Measurements from ENCODE around the gene STAG1.
"Not testable (repeated sequence)": the region's sequence is repeated elsewhere in the genome, so short reads cannot be mapped to it uniquely, and the experiment has no call there.

STAG1 gene
- long read RNA-seq, donor 1, partial matches to known transcripts = 0 of 1 reads
- long read RNA-seq, donor 1, other reads (novel, unspliced or antisense) = 0 of 1 reads
- long read RNA-seq, donor 2, partial matches to known transcripts = 0 of 1 reads
- long read RNA-seq, donor 2, other reads (novel, unspliced or antisense) = 0 of 1 reads
- long read RNA-seq, donor 3, full-length matches to known transcripts = 3 of 3 reads
- long read RNA-seq, donor 3, partial matches to known transcripts = 0 of 3 reads
- long read RNA-seq, donor 3, other reads (novel, unspliced or antisense) = 0 of 3 reads
- long read RNA-seq, donor 4 = 0 reads
- long read RNA-seq, donor 5, full-length matches to known transcripts = 4 of 4 reads
- long read RNA-seq, donor 5, partial matches to known transcripts = 0 of 4 reads
- long read RNA-seq, donor 5, other reads (novel, unspliced or antisense) = 0 of 4 reads
- long read RNA-seq, donor 6, full-length matches to known transcripts = 2 of 2 reads
- long read RNA-seq, donor 6, partial matches to known transcripts = 0 of 2 reads
- long read RNA-seq, donor 6, other reads (novel, unspliced or antisense) = 0 of 2 reads
- long read RNA-seq, donor 7, full-length matches to known transcripts = 6 of 6 reads
- long read RNA-seq, donor 7, partial matches to known transcripts = 0 of 6 reads
- long read RNA-seq, donor 7, other reads (novel, unspliced or antisense) = 0 of 6 reads
- long read RNA-seq, donor 8, full-length matches to known transcripts = 3 of 3 reads
- long read RNA-seq, donor 8, partial matches to known transcripts = 0 of 3 reads
- long read RNA-seq, donor 8, other reads (novel, unspliced or antisense) = 0 of 3 reads

DNA sequence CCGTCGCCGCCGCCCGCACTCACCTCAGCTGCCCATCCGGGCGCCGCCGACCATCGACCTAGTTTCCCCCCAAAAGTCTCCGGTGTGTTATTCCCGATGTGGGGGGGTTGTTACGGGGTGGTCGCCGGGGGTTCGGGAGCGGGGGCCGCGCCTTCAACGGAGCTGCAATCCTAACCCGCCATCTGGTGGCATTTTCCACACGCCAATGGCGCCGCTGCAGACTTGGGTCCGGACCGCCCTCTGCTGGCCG, at the start of gene STAG1:
Gene STAG1 (minus strand): TSS at position 207 of the 250 bp plus-strand sequence. CDS start 121,480 bp downstream, outside the sequence.
- no peak for DNase-seq

DNA sequence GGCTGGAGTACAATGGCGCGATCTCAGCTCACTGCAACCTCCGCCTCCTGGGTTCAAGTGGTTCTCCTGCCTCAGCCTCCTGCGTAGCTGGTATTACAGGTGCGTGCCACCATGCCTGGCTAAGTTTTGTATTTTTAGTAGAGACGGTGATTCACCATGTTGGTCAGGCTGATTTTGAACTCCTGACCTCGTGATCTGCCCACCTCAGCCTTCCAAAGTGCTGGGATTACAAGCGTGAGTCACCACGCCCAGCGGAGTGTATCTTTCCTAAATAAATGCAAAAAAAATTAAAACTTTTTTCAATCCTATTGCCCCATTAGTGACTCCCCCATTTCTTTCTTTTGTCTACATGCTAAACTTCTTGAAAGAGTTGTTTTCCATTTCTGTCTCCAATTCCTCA, 49.0 kb upstream of the STAG1 start:
- DNase-seq = not testable (repeated sequence)

DNA sequence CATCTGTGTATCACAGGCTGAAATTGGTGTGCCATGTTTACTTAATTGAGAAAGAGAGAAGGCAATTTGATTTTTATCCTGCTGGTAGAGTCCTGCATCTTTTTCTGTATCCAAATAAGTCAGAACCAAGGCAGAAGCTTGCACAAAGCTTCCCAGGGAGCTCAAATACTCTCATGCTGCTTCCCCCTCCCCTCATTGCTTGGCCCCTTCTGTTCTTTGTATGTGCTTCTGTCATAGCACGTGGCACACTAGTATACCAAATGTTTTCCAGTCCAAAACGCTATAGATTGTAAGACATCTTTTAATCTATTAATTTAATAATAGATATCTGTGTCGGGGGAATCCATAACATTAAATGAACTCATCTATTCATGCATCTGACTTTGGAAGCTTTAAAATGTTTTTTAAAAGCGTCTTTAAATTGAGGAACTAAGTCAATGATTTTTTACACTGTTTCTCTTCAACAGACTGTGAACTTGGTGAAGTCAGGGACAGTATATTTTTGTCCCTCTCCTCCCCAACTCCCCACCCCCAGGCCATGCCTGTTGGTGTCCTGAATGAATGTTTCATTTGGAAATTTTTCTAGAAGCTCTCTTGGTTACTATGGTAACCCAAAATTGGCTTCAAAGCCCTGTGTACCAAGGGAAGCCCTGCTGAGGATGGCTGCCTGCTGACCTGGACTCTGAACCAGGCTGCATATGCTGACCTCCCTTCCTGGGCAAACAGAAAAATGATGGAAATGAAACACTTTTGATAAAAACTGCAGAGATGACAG, 40.6 kb upstream of the STAG1 start:
- DNase-seq = no peak

DNA sequence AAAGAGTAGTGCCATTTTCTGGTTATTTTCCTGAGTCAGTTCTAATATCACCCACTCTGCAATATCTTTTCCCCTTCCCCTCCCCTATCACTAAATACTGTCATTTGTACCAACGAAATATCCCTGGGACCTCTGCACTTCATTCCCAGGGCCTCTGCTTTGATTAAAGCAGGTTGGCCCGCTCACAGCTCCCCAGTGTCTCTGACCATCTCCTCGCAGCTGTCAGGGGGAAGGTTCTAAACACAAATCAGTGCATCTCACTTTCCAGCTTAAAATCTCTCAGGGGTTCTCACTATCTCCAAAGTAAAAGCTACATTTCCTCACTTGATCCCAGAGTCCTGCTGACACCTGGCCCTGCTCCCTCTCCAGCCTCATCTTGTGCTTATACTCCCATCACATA, 38.6 kb upstream of the STAG1 start:
- no peak for DNase-seq

DNA sequence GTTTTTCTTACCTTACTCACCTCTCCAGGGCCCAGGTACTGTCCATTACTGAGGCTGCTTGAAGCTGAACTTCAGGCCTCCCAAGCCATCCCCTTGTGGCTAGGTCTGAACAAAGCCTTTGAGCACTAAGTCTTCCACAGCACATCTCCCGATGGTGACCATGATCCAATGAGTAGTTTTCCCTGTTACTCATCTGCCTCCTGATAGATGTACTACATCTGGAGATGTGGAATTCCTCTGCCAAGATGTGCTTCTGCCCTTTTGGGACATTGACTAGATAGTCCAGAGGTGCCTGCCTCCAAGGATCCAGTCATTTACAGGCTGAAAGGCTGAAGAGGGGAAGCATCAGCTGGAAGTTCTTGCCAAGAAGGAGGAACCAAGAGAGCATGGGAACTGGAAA, 37.8 kb upstream of the STAG1 start:
- DNase-seq = no peak

DNA sequence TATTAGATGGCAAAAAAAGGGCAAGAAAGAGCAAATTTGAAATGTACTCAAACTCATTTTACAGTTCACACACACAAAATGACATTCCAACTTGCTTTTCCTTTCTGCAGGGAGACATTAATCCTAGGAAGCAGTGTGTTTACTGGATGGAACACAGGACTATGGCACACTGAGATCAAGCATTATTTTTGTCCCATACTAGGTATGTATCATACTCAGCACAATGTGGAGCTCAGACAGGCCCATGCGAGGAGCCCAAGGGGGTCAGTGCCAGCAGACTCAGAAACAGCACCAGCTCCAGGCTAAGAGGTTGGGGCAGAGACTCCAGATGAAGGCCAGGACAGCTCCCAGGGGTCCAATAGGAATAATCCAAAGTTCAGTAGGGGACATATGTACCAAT, 36.0 kb upstream of the STAG1 start:
- DNase-seq = no peak

DNA sequence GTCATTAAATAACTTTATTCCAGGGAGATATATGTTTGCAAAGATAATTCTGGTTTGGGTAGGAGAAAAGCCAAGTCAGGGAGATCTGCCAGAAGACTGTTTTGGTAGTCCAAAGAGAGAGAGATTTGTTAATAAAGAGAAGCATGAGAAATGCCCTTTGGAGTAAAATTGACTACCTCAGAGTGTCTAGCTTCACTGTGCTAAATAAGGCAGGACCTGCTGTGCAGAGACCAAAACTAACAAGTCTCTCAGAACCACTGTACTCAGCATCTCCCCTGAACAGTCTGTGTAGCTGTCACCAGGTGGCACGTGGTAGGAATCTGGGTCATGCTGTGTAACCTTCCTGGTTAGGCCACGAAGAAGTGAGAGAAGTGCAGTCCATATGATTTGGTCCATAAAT, 35.2 kb upstream of the STAG1 start:
- DNase-seq = no peak

DNA sequence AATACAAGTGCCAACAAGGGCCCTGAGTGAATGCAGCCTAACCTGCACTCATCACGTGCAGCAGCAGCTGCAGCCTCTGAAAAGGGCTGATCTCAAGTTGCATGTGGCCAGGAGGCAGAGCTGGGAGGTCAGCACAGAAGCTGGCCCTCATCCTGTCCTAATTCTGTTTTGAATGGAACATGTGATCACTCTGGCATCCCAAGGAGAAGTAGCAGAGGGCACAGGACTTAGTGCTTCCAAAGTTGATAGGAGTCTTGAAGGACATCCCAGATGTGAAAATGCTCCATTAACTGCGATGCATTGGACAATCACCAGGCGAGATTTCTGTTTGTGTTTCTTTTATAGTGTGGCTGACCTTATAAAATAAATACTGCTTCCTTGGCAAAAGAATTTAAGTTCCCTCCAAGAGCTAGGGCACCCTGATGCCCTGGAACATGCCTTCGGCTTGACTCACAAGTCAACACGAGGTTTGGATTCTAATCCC, 31.6 kb upstream of the STAG1 start:
- no peak for DNase-seq

DNA sequence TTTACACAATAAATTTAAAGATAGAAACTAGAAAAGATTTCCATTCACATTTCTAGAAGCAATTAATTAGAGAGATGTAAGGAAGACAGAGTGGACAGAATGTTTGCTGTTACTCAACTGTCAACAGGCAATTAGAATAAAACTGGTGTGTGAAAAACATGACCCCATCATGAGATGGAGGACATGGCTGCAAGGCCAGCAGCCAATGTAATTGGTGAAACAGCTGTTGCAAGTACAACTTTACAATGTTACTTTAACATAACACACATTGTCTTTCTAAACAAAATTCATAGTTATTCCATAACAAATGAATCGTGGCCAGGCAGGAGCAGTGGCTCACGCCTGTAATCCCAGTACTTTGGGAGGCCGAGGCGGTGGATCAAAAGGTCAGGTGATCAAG, 28.6 kb upstream of the STAG1 start:
- DNase-seq = no peak

DNA sequence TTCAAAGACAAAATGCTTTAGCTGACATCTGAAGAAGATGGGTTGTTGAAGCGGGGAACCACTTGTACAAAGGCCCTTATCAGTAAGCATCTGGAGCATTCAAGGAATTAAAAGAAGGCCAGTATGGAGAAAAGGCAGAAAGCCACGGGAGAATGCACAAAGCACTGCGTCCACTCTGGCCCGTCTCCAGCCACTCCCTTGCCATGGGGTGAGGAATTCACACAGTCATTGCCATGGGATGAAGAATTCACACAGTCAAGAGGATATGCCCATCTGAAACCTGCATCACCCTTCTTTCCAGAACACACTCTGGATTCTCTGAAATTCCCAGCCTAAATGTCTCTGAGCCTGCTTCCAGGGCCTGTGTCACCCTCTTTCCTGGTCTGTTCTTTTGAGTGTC, 26.7 kb upstream of the STAG1 start:
- no peak for DNase-seq

DNA sequence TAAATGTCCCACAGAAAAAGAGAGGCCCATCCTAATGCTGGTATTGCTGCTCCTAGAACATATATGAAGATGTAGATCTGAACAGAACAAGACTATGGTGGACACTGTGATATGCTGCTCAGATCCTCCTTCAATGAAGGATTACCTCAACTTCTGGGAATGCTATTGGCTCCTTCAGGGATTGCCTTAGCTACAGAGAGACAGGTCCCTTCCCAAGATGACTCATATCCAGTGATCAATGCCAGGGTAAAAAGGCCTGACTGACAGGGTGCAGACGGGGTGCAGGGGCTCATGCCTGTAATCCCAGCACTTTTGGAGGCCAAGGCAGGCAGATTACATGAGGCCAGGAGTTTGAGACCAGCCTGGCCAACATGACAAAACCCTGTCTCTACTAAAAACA, 20.5 kb upstream of the STAG1 start:
- DNase-seq = no peak

DNA sequence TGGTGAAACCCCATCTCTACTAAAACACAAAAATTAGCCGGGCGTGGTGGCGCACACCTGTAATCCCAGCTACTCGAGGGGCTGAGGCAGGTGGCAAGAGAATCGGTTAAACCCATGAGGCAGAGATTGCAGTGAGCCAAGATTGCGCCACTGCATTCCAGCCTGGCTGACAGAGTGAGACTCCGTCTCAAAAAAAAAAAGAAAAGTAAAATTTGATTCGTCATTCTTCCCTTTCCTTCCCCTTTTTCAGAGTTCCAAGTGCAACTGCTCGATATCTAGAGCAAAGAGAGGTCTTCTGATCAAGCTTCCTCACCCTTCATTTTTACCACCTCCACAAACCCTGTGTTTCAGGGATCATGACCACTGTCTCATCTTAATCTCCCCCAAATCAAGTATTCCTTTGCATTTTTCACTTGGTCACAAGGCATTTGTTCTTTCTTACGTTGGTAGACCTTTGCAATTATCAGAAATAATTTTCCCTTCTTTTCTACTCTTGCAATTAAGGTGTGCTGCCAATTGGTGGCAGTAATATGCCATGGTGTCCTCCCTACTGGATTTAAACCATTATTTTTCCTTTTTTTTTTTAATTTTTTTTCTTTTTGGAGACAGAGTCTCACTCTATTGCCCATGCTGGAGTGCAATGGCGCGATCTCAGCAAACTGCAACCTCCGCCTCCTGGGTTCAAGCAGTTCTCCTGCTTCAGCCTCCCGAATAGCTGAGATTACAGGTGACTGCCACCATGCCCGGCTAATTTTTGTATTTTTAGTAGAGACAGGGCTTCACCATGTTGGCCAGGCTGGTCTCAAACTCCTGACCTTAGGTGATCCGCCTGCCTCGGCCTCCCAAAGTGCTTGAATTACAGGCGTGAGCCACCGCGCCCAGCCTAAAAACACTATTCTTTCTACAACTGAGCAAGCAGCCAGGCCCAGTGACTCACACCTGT, 6.3 kb upstream of the STAG1 start:
- not testable (repeated sequence) for DNase-seq

DNA sequence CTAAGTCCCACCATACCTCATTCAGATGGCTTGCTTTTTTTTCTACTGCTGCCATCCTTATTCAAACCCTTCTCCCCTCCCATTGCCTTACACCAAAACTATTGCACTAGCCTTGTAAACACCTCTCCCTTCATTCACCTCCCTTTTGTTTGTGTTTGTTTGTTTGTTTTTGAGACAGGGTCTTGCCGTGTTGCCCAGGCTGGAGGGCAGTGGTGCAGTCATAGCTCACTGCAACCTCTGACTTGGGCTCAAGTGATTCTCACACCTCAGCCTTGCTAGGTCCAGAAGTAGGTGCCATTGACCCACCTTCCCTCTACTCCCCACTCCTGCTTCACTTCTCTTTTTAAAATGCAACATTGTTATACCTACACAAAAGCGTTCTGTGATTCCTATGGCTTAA, 3.0 kb upstream of the STAG1 start:
- no peak for DNase-seq

DNA sequence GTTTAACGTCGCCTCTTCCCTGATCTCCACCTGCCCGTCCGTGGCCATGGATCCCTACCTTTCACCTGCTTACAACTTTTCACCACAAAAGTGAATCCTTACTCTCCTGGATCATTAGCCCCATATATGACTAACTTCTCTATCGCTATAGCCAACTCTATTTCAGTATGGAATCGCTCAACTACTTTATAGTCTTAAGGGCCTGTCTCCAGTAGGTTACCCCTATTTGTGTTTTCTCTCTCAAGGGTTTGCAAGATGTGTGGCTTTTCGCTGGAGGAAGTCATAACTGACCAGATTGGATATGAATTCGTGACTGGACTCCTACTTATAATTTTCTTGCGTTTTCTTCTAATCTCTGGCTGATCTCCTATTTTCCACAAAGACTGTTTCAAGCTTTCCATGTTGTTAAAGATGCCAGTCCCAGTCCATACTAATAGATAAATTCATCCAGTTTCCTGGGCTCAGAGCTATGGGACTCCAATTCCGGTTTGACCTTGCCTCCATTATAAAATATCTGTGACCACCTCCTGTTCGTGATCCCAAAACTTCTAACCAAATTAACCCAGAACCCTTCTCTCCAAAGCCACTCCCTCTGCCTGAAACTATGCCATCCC, 1.3 kb upstream of the STAG1 start:
- DNase-seq = peak; percentile 12

DNA sequence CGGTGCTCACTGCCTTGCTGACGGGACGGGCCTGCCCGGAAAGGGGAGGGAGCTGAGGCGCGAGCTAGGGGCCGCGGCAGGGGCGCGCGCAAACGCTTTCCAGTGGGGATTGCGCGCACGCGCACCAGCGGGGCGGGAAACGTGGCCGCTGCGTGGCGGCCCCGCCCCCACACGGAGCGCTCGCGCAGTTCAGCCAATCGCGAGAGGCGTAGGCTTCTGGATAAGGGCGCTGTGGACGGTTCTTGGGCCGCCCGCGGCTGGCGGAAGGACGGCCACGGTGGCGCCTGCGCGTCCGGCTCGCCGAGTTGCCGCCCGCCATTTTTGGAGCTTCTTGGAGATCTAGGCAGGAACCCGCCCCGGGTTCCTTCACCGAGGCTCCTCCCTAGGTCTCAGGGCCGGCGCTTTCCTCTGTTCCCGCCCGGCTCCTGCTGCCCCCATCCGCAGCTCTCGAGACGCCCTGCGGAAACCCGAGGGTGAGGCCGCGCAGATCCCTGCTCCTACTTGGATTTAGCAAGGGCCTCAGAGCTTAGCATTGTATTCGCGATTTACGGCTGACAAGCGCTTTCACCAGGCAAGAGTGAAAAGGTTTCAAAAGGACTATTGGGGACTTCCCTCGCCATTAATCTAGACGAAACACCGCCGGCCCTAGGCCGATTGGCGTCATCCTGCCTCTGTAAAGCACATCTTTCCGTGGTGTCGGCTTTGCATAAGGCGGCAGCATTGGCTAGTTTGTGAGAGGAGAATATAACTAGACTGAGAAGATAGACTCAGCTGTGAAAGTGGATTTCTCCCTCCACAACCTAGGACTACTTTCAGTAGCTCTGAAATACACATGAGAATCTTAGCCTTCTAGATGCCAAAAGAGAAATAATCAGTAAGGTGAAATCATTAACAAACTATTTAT, 496 bp upstream of the STAG1 start:
- DNase-seq = peak; percentile 97

DNA sequence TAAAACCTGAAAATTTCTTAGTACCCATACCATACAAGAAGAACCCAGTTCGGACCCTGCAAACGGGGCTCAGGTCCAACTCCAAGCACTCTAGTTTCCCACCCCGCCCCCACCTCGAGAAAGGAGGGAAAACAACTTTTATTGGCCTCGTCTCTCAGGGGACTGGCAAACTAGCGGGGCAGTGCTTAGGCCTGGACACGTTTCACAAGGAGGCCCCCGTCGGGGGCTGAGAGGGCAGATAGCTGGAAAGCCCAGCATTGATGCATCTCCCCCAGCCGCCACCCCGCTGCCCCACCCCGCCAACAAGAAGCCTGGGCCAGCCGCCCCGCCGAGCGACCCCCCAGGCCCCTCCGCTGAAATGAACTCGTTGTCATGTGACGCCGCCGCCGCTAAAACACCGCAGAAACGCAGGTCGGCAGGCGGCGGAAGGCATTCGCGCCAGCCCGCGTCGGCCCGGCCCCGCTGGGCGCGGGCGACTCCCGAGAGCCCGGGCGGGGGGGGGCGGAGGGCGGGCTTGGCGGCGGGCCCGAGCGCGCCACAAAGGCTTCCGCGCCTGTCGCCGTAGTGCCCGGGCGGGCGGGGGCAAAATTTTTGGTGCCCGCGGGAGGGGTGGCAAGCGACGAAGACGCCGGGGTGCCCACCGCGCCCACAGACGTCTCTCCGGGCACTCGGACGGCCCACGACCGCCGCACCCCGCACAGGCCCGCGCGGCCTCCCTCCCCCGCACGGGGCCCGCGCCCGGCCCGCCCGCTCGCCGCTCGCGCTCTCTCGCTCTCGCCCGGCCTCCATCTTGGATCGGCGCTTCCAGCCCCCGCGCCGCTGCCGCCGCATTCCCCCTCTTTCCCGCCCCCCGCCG, 634 bp downstream of the STAG1 start:
- peak; percentile 64 for DNase-seq

DNA sequence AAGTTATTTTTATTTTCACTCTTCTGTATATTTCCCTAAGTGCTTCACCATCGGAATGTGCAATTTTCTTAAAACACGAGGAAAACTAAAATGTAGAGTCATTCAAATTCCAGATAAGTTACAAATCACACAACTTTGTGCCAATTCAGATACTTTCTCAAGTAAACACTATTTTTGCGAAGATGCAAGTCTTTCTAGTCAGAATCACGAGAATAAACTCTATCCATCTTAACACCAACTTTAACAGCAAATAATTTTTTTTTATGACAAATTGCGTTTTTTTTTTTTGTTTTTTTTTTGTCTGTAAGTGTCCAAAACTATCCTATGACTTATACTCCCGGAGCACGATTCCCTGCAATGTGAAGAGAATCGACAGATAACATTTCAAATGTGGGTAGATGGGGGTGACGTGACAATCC, 1.3 kb downstream of the STAG1 start:
- peak; percentile 72 for DNase-seq

DNA sequence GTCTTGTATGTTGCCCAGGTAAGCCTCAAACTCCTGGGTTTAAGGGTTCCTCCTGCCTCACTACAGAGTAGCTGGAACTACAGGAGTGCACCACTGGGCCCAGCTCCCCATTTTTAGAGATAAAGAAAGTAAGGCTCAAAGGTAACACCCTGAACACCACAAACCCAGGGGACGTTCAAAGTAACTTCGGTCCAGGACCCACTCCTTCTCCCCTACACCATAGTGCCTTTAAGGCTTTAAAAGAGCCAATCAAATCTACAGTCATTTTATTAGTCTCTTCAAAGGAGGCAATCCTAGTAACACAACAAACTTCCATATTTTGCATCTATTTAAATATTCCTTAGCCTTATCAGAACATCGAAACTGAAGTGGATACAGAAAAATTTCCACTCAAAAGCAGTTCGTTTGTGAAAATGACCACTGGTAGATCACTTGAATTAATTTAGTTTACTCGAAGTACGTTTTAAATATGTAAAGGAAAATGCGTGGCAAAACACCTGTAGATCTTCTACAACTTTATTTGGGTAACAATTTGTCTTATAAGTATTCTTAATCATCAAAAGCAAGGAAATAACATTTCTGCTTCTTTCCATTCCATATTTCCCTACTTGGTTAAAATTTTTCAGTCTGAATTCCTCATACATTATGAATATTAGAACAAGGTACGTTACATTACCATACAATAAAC, 1.8 kb downstream of the STAG1 start:
- peak; percentile 28 for DNase-seq

DNA sequence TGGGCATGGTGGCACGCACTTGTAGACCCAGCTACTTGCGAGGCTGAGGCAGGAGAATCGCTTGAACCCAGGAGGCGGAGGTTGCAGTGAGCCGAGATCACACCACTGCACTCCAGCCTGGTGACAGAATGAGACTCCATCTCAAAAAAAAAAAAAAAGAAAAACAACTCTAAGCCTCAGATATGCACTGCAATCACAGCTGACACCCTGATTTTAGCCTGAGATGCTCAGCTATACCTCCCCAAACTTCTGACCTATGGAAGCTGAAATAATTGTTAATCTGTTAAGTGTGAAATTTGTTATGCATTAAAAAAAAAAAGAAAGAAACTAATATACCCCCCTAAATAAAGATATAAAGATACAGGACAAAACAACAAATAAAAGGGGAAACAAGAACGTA, 2.6 kb downstream of the STAG1 start:
- not testable (repeated sequence) for DNase-seq
